C4-2B (cell line): Measurements from ENCODE around the gene ADCY2.

ENCODE experiments used
- CTCF ChIP-seq: fragments of 450-650 bp; conservative IDR thresholded peaks from 2 replicates; pipeline ENCODE4 v1.5.1; 2017; ENCODE audit warnings: mild to moderate bottlenecking
- ZFX ChIP-seq: fragments of 450-650 bp; IDR thresholded peaks from 2 replicates; pipeline ENCODE4 v1.6.1; 2017

GRCh38 chr5:7816535-7816901 lies 420.6 kb downstream of the ADCY2 start:
- TF ChIP-seq CTCF (peak; percentile 42), ZFX (no peak)
